NCI-H1436 (cell line): ENCODE data around the gene TP53RK.

Experiments used
- DNase-seq: peaks from one replicate; lab custom pipeline; 2025; lab: John Stamatoyannopoulos, UW

TP53RK gene

DNA sequence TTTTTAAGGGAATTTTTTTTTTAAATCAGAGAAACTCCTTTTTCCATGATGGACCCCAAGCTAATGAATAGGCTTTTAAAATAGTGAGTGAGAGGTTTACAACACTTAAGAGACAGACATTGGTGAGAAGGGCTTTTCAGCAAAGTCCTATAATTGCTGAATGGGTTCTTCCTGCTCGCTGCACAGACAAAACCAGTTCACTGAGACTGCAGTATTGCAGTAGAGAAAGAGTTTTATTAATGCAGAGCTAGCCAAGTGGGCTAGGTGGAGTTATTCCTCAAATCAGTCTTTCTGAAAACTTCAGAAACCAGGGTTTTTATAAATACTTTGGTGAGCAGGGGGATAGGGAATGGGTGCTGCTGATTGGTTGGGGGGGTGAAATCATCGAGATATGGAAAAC is 17.0 kb upstream of the TP53RK start:
- no peak for DNase-seq

DNA sequence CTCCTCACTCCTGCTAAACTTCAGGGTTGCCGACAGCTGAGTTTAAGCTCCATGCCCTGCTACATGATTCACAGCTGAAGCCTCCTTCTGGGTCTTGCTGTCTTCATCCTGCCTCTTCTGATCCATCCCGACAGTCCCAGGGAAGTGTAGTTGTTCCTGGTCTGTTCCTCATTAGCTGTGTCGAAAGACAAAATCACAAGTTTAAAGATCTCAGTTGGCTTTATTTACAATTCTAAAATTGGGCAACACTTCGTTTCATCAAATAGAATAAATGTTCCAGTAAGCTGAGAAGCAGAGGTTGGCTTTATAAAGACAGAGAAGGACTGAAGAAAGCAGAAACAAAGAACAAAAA is 16.1 kb upstream of the TP53RK start:
- DNase-seq: no peak

DNA sequence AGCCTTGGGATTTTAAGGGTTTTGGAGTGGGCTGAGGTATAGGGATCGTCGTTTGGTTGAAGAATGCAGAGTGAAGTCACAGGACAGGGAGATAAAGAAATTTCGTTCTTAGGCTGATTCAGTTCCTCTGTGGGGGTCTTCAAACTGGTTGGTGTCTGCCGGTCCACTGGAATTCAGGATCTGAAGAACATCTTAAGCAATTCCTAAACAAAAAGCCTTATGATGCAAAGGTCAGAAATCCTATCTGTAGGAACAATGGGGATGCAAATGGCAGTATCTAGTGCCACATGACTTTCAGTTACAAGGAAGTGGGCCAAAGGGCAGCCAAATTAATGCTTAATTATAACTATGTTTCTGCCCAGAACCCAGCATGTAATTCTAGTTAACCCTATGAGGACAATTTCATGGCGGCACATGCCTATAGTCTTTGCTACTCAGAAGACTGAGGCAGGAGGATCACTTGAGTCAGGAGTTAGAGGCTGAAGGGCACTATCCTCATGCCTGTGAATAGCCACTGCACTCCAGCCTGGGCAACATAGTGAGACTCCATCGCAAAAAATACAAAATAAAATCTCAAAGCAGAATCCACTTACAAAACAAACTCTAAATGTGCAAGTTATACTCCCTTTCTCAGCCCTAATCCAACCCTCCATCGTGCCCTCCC is 15.6 kb upstream of the TP53RK start:
- no peak for DNase-seq

DNA sequence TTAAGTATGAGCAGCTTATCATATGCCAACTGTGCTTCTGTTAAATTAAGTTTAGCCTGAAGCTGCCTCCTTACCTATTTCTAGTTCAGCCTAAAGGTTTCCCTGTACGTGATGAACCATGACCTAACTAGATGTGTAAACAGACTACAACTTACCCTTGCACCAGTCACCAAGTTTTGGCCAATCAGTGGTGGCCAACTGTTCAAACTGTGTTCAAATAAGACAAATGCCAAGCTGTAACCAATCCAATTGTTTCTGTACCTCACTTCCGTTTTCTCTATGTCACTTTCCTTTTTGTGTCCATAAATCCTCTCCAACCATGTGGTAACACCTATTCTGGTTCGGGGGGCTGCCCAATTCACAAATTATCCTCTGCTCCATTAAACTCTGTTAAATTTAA is 14.2 kb upstream of the TP53RK start:
- DNase-seq: no peak

DNA sequence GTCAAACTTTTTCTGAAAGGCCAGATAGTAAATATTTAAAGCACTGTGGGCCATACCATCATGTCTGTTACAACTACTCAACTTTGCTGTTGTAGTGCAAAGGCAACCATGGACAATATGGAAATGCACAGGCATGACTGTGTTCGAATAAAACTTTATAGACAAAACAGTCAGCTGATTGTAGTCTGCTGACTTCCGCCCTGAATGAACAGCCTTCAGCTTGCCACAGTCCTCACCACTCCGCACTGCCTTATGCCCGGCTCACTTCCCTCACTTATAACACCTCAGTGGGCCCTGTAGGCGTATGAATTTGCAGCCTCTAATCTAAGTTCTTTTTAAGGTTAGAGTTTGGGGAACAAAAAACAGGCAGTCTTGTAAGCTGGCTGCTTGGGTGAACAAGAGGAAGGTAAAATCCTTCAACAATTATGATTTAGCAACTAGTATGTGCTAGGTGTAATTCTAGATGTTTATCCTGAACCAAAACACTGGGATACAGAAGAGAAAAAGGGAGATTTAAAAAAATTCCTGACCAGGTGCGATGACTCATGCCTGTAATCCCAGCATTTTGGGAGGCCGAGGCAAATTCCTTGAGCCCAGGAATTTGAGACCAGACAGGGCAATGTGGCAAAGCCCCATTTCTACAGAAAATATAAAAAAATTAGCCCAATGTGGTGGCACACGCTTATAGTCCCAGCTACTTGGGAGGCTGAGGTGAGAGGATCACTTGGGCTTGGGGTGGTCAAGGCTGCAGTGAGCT is 13.4 kb upstream of the TP53RK start:
- no peak for DNase-seq

DNA sequence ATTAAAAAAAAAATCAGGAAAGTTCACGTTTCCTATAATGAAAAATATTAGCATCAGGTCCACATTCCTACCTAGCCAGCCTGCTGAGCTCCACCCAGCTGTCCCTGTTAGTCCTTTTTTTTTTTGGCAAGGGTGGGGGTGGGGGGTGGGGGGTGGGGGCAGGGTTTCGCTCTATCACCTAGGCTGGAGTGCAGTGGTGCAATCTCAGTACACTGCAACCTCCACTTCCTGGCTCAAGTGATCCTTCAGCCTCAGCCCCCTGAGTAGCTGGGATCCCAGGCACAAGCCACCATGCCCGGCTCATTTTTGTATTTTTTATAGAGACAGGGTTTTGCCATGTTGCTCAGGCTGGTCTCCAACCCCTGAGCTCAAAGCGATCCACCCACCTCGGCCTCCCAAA is 12.7 kb upstream of the TP53RK start:
- DNase-seq: no peak

DNA sequence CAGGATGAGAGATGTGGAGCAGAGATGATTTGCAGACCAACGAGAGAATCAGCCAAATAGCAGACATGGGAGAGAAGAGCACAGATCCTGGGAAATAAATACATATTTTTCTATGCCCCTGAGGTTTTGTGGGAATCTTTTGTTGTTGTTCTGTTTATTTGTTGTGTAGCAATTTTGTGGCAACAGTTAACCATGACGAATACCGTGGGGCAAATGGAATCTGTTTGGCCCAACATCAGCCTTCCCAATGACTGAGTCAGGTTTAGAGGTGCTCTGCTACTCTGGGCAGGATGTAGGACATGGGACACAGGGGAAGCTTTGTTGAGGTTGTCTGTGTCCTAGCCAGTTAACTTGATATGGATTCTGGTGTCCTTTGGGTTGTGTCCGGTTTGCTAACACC is 12.3 kb upstream of the TP53RK start:
- DNase-seq: no peak

DNA sequence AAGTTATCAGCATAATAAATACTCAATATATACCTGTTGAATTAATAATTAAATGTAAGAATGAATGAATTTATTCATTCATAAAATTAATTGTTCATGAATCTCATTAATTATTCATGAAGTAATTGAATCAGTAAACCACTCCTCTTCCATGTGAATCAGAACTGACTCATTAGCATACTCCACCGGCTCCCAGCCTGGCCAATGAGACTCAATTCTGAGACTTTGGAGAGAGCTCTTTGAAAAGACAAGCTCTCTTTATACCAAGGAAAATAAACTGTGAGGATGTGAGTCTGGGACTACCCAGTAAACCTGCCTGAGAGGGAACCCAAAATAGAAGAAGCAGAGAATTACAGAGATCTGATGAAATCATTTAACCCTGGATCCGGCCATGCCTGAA is 11.8 kb upstream of the TP53RK start:
- DNase-seq: no peak

DNA sequence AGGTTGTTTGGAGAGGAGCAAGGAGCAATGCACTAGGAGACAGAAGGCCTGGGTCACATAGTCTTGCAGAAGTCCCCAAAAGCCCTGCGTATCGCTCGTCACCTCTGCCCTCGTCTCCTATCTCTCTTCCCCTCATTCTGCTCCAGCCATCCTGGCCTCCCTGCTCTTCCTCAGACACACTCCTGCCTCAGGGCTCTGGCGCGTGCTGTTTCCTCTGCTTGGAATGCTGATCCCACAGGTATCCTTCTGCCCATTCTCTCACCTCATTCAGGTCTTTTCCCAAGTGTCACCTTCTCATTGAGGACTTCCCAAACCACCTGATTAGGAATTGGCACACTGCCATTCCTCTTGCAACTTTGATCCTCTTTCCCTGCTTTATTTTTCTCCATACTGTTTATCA is 11.2 kb upstream of the TP53RK start:
- DNase-seq: no peak

DNA sequence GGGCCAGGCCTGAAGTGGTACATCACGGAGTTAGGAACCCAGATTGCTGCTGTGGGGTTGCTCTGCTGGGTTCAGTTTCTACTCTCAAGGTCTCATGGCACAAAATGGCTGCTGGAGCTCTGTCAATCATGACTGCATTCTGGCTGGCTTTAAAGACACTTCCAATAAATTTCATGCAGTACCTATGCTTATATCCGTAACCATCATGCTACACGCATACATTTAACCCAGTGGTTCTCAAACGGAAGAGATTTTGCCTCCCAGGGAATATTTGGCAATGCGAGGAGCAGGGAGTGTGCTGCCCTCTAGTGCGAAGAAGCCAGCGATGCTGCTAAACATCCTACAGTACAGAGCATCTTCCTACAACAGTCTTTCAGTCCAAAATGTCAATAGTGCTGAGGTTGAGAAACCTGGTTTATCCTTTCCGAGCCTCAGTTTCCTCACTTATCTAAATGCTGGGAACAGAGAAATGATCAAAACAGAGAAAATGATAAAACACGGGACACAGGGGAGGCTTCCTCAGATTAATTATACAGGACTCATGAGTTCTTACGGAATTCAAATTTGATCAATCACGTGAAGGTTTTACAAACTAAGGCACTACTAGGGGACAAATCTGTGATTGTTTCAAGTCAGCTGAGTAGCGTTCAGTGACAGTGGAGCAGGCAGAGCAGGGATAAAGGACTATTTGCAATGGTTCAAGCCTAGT is 10.6 kb upstream of the TP53RK start:
- DNase-seq: no peak

DNA sequence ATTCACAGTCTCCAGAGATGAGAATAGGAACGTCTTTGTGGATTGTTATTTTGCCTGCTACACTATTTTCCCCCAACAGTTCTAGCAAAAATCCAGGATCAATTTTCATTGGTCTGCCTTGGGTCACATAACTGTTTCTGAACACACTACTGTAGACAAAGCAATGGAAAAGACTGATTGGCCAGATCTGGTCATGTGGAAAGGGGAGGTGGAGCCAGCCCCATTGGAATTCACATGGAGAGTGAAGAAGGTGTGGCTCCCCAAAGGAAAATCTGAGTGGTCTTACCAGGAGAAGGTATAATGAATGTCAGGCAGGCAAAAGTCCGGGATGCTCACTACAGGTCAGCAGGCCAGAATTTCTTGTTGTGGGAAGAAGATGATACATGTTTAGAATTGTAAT is 9.5 kb upstream of the TP53RK start:
- DNase-seq: no peak

DNA sequence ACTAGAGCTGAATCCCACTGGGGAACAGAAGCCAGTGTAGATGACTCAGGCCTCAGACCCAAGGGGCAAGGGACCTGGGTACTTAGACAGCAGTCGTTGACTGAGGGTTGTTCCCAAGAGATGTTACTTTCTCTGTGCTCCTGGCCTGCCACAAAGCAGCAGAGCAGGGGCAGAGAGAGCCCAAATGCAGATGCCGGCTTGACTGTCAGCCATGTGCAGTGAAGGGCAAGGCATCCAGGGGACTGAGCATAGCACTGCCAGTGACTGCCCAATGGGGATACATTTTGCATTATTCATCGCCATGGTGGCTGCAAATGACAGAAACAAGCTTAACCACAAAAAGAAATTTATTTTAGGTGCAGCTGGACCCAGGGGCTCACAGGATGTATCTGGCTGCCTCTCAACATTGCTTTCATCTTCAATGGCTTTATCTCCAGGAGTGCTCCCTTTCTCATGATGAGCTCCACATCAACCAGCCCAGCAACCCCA is 7.6 kb upstream of the TP53RK start:
- no peak for DNase-seq

DNA sequence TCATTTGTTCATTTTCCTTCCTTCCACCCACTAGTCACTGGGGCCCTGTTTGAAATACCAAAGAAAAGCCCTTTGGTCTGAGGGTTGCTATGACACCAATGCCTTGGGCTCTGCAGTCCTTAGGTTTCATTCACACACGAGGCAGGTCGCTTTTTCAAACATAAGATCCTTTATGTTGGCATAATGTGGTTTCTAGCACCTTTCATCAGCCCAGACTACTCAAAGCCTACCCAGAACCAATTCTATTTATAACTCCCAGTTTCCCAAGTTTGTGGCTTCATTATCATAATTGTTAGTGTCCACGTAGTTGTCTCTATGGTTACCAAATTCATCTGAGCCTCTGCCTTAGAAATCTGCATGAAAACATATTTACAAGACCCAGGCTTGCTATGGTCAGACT is 6.6 kb upstream of the TP53RK start:
- no peak for DNase-seq

DNA sequence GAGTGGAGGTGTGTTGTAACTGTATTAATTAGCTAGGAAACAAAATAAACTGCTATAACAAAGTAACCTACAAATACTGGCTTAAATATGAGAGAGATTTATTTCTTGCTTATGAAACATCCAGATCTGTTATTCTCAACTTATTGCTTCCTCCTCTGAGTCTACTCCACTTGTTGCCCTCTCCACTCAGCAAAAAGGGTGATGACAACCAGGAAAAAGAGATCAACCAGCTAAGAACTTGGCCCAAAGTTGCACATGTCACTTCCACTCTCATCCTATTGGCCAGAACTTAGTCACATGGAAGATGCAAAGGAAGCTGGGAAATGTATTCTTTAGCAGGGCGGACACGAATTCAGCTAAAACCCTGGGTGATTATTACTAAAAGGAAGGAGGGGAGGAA is 5.2 kb upstream of the TP53RK start:
- DNase-seq: no peak

DNA sequence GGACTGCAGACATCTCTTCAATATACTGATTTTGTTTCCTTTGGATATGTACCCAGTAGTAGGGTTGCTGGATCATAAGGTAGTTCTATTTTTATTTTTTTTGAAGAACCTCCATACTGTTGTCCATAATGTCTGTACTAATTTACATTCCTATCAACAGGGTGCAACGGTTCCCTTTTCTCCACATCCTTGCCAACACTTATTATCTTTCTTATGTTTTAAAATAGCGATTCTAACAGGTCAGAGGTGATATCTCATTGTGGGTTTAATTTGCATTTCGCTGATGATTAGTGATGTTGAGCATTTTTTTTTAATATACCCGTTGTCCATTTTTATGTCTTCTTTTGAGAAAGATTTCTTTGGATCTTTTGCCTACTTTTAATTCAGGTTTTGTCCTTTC is 2.0 kb upstream of the TP53RK start:
- no peak for DNase-seq

DNA sequence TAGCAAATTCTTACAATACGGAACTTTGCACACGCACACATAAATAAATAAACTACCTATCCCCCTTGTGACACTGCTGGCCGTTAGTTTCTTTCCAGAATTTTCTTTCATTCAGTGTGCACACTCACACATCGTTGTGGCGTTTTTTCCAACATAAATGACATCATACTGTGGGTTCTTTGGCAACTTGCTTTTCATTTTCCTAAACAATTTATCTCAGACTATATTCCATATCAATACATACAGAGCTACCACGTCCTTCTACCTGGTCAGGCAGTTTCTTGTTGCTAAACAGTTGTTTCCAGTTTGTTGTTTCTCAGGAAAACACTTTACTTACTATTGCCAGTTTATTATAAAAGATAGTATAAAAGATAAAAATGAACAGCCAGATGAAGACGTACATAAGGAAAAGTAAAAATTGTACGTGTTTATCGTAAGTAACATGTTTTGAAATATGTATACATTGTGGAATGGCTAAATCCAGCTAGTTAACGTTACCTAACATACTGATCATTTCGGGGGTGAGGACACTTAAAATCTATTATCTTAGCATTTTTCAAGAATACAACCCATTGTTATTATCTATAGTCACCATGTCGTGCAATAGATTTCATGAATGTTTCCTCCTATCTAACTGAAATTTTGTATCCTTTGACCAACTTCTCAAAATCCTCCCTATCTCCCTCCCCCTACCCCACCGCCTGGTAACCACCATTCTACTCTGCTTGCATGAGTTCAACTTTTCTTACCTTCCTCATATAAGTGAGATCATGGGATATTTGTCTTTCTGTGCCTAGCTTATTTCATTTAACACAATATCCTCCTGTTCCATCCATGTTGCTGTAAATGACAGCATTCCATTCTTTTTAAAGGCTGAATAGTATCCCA is 1.2 kb upstream of the TP53RK start:
- no peak for DNase-seq

DNA sequence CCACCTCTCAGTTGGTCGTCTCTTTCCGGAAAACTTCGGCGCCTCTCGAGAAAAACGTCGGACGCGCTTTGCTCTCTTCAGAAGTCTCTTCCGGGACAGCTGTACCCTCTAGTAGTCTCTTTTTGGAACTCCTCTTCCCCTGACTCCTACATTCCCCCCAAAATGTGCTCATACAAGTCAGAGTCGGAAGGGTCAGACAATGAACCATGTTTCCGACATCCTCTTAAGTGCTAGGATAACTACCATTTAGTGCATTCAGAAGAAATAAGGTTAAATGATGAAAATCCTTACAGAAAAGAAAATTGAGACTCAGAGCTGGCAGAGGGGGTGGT is 476 bp upstream of the TP53RK start:
- no peak for DNase-seq

DNA sequence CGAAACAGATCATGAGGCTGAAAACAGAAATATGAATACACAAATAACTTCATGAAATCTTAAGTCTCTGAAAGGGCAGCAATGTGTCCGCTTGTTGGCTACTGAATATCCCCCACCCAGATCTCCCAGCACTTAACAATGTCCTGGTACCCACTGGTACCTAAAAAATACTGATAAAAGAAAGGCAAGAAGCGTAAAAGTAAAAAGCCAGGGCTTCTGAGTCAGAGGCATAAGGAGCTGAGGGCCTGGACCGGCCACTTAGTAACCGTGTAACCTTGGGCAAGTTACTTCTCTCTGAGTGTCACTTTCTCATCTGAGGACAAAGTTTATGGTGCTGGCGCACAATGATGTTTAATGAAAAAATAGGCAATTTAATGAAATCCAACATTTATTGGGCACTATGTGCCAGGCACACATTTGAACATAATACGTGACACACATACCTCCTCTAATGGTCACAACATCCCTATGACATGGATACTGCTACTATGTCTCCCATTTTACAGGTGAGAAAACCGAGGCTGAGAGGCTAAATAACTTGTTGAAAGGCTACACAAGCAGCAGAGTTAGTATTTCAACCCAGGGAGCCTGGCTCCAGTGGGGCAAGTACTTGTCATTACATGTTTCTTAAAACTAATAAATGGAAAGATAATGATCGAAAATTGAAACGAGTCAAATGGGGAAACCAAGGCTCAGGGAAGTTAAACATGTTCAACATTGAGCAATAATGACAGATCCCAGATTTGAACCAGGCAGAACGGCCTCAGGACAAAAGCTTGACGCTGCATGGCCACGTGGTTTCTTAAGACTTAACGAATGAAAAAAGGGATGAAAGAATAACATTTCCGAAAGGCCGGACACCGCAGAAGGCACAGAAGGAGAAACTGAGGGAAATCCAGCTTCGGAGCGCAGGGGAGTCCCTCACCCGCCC is 828 bp downstream of the TP53RK start:
- no peak for DNase-seq

DNA sequence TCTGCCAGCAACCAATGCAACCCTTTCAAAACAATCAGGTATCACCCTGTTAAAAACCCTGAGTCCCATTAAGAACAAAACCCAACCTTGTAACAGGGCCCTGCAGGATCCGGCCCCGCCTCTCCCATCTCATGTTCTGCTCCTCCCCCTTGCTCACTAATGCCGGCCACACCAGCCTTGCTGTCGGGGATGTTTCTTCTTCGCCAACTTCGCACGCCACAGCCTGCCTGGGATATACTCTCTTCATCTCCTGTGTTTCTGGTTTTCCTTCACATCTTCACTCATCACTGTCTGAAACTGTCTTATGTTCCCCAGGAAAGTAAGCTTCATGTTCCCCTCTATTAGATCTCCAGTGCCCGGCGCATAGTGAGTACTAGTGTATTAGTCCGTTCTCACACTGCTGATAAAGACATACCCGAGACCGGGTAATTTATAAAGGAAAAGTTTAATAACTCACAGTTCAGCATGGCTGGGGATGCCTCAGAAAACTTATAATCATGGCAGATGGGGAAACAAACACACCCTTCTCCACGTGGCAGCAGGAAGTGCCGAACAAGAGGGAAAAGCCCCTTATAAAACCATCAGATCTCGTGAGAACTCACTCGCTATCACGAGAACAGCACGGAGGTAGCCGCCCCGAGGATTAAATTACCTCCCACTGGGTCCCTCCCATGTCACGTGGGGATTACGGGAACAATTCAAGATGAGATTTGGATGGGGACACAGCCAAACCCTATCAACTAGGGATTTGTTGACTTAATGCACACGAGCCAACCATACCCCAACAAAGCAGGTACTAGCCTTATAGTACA is 5.1 kb downstream of the TP53RK start:
- DNase-seq: no peak

DNA sequence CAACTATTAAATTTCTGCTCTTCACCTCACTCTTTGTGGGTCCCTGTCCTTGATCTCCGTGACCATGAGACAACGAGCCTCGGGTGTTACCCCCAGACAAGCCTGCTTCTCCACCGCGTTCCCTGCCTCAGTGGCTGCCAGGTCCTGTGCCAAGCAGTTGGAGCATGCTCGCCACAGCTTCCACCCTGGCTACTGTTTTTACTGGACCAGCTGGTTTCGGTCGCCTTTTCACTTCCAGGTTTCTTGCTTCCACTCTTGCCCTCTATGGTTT is 5.6 kb downstream of the TP53RK start:
- no peak for DNase-seq
